Lower leg skin (tissue), 3 donors: ENCODE measurements around the gene CADPS2.

Source experiments
- POLR2A ChIP-seq, 2 donors: fragments of 450-650 bp; IDR thresholded peaks; one replicate each; pipeline ENCODE4 v1.6.1; 2016 to 2017; ENCODE audit warnings: antibody characterized with exemption in 2 of 2, mild to moderate bottlenecking in 1 of 2, moderate library complexity in 1 of 2
- TF ChIP-seq, protein P1 (sequence below), 3 donors: fragments of 450-650 bp; IDR thresholded peaks; one replicate each; pipeline ENCODE4 v1.5.1; 2016; ENCODE audit warnings: antibody characterized with exemption in 3 of 3, mild to moderate bottlenecking in 3 of 3, moderate library complexity in 2 of 3

DNA sequence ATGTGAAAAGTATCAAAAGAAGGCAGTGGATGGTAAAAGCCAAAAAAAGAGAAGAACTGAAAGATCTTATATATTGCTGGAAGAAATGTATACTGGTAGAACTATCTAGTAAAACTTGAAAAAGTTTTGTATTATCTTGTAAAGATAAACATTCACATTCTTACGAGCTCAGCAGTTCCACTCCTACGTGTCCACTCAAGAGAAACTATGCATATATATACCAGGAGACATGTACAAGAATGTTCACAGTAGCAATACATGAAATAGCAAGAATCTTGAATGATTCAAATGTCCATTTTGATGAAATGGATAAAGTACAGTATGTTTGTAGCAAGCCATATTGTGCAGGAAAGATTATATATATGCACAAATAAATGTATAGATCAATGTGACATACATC, 342.4 kb downstream of the CADPS2 start:
- TF ChIP-seq POLR2A (IDR thresholded peaks at IDR 0.05), result no peak
- TF ChIP-seq, protein P1, sequence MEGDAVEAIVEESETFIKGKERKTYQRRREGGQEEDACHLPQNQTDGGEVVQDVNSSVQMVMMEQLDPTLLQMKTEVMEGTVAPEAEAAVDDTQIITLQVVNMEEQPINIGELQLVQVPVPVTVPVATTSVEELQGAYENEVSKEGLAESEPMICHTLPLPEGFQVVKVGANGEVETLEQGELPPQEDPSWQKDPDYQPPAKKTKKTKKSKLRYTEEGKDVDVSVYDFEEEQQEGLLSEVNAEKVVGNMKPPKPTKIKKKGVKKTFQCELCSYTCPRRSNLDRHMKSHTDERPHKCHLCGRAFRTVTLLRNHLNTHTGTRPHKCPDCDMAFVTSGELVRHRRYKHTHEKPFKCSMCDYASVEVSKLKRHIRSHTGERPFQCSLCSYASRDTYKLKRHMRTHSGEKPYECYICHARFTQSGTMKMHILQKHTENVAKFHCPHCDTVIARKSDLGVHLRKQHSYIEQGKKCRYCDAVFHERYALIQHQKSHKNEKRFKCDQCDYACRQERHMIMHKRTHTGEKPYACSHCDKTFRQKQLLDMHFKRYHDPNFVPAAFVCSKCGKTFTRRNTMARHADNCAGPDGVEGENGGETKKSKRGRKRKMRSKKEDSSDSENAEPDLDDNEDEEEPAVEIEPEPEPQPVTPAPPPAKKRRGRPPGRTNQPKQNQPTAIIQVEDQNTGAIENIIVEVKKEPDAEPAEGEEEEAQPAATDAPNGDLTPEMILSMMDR (IDR thresholded peaks at IDR 0.05), result no peak
